ENCODE data around the gene UGT2B11.
"Not testable (repeated sequence)": the region's sequence is repeated elsewhere in the genome, so short reads cannot be mapped to it uniquely, and the experiment has no call there.

The UGT2B11 gene

GRCh38 chr4:69169171-69169570 is 45.4 kb downstream of the UGT2B11 start:
- not testable (repeated sequence) for DNase-seq (ENCODE audit: low spot score)

- DNase-seq (ENCODE audit: low spot score), result no peak
Observed at GRCh38 chr4:69167300-69167699, 47.2 kb downstream of the UGT2B11 start.

- DNase-seq (ENCODE audit: low spot score), result not testable (repeated sequence)
Observed at GRCh38 chr4:69166376-69166775, 48.2 kb downstream of the UGT2B11 start.

- not testable (repeated sequence) for DNase-seq (ENCODE audit: low spot score)
Observed at GRCh38 chr4:69165707-69166106, 48.8 kb downstream of the UGT2B11 start.

GRCh38 chr4:69156913-69157312 is 57.6 kb downstream of the UGT2B11 start:
- DNase-seq (ENCODE audit: low spot score), result no peak

GRCh38 chr4:69154021-69154420 is 60.5 kb downstream of the UGT2B11 start:
- no peak for DNase-seq (ENCODE audit: low spot score)
